Measurements from ENCODE around the gene SMYD1. TPM values are rescaled to one million over a fixed set of nuclear protein-coding genes. Genes with fewer than 3 reads are reported as not detected.

Gene SMYD1
- polyA plus RNA-seq, 1 donor from 2014 or later = not detected

DNA sequence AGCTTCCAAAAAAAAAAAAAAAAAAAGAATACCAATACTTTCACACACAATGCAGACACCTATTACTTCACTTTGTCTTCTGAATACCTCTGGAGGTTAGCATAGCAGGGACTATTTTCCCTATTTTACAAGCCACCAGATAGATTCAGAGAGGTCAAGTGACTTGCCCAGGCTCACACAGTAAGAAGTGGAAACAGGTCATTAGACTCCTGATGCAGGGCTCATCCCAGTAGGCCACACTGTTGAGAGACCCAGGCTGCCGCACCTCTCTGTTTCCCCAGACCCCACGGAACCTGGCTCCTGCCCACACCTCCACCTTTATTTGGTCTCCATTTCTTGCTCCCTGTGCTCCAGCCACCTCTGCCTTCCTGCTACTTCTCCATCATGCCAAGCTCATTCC, 19.4 kb downstream of the SMYD1 start:
- Histone ChIP-seq H3K9ac (ENCODE audit: low read length) (no peak overlapping the region), H3F3A (ENCODE audit: insufficient read depth, low read length, poor library complexity, severe bottlenecking) (no peaks in the 10 kb centered on the region), H3K4me2 (ENCODE audit: low read length) (no peak overlapping the region), H4K20me1 (ENCODE audit: insufficient read depth) (no peaks in the 10 kb centered on the region), H3K27ac (ENCODE audit: low read length) (no peak overlapping the region), H3K27me3 (ENCODE audit: insufficient read depth, low read depth, low read length) (no peaks in the 10 kb centered on the region), H3K4me3 (ENCODE audit: low read length) (no peak overlapping the region), H3K9me3 (ENCODE audit: low read length) (no peaks in the 10 kb centered on the region), H2AFZ (ENCODE audit: low read depth, low read length) (no peak overlapping the region), H3K36me3 (ENCODE audit: insufficient read depth, low read length) (no peaks in the 10 kb centered on the region), H3K9me2 (ENCODE audit: insufficient read depth, low read length) (no peaks in the 10 kb centered on the region), H3K79me2 (replicated peaks; ENCODE audit: insufficient read depth, low read length) (no peaks in the 10 kb centered on the region)
- TF ChIP-seq SMC3 (conservative IDR thresholded peaks at IDR 0.05; ENCODE audit: poor library complexity) = no peak
- TF ChIP-seq EZH2 (IDR thresholded peaks at IDR 0.05; ENCODE audit: borderline replicate concordance, insufficient read depth, low read length, poor library complexity, severe bottlenecking) = no peak
- TF ChIP-seq TAF1 (IDR thresholded peaks at IDR 0.05; ENCODE audit: low read depth) = no peak
- TF ChIP-seq EP300 (conservative IDR thresholded peaks at IDR 0.05; ENCODE audit: poor library complexity, severe bottlenecking) = no peak
- no peak for TF ChIP-seq POLR2AphosphoS5 (IDR thresholded peaks at IDR 0.05)
- no peak for TF ChIP-seq MXI1 (conservative IDR thresholded peaks at IDR 0.05; ENCODE audit: poor library complexity, severe bottlenecking)
- TF ChIP-seq, protein P1, sequence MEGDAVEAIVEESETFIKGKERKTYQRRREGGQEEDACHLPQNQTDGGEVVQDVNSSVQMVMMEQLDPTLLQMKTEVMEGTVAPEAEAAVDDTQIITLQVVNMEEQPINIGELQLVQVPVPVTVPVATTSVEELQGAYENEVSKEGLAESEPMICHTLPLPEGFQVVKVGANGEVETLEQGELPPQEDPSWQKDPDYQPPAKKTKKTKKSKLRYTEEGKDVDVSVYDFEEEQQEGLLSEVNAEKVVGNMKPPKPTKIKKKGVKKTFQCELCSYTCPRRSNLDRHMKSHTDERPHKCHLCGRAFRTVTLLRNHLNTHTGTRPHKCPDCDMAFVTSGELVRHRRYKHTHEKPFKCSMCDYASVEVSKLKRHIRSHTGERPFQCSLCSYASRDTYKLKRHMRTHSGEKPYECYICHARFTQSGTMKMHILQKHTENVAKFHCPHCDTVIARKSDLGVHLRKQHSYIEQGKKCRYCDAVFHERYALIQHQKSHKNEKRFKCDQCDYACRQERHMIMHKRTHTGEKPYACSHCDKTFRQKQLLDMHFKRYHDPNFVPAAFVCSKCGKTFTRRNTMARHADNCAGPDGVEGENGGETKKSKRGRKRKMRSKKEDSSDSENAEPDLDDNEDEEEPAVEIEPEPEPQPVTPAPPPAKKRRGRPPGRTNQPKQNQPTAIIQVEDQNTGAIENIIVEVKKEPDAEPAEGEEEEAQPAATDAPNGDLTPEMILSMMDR (IDR thresholded peaks at IDR 0.05; ENCODE audit: poor library complexity, severe bottlenecking) = no peak
- TF ChIP-seq RAD21 (conservative IDR thresholded peaks at IDR 0.05) = no peak
- TF ChIP-seq, protein P2, sequence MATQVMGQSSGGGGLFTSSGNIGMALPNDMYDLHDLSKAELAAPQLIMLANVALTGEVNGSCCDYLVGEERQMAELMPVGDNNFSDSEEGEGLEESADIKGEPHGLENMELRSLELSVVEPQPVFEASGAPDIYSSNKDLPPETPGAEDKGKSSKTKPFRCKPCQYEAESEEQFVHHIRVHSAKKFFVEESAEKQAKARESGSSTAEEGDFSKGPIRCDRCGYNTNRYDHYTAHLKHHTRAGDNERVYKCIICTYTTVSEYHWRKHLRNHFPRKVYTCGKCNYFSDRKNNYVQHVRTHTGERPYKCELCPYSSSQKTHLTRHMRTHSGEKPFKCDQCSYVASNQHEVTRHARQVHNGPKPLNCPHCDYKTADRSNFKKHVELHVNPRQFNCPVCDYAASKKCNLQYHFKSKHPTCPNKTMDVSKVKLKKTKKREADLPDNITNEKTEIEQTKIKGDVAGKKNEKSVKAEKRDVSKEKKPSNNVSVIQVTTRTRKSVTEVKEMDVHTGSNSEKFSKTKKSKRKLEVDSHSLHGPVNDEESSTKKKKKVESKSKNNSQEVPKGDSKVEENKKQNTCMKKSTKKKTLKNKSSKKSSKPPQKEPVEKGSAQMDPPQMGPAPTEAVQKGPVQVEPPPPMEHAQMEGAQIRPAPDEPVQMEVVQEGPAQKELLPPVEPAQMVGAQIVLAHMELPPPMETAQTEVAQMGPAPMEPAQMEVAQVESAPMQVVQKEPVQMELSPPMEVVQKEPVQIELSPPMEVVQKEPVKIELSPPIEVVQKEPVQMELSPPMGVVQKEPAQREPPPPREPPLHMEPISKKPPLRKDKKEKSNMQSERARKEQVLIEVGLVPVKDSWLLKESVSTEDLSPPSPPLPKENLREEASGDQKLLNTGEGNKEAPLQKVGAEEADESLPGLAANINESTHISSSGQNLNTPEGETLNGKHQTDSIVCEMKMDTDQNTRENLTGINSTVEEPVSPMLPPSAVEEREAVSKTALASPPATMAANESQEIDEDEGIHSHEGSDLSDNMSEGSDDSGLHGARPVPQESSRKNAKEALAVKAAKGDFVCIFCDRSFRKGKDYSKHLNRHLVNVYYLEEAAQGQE (IDR thresholded peaks at IDR 0.05; ENCODE audit: borderline replicate concordance) = no peak

DNA sequence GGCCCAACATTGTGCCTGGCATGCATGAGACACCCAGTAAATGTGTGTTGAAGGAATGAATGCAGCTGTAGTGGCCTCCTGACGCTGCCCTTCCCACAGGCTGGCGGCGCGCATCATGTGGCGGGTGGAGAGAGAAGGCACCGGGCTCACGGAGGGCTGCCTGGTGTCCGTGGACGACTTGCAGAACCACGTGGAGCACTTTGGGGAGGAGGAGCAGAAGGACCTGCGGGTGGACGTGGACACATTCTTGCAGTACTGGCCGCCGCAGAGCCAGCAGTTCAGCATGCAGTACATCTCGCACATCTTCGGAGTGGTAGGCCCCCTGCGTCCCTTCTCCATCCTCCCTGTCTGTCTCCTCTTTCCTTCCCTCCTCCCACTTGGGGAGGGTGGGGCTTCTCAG, 20.1 kb downstream of the SMYD1 start:
- Histone ChIP-seq H3K4me3 (ENCODE audit: low read length) (no peak overlapping the region), H3K36me3 (ENCODE audit: insufficient read depth, low read length) (no peaks in the 10 kb centered on the region), H4K20me1 (ENCODE audit: insufficient read depth) (no peaks in the 10 kb centered on the region), H3K79me2 (replicated peaks; ENCODE audit: insufficient read depth, low read length) (no peaks in the 10 kb centered on the region), H3F3A (ENCODE audit: insufficient read depth, low read length, poor library complexity, severe bottlenecking) (no peaks in the 10 kb centered on the region), H3K27me3 (ENCODE audit: insufficient read depth, low read depth, low read length) (no peaks in the 10 kb centered on the region), H3K27ac (ENCODE audit: low read length) (no peak overlapping the region), H3K9ac (ENCODE audit: low read length) (no peak overlapping the region), H3K9me2 (ENCODE audit: insufficient read depth, low read length) (no peaks in the 10 kb centered on the region), H3K4me2 (ENCODE audit: low read length) (no peak overlapping the region), H2AFZ (ENCODE audit: low read depth, low read length) (no peak overlapping the region), H3K9me3 (ENCODE audit: low read length) (no peaks in the 10 kb centered on the region)
- no peak for TF ChIP-seq POLR2AphosphoS5 (IDR thresholded peaks at IDR 0.05)
- no peak for TF ChIP-seq TAF1 (IDR thresholded peaks at IDR 0.05; ENCODE audit: low read depth)
- TF ChIP-seq EZH2 (IDR thresholded peaks at IDR 0.05; ENCODE audit: borderline replicate concordance, insufficient read depth, low read length, poor library complexity, severe bottlenecking) = no peak
- TF ChIP-seq MXI1 (conservative IDR thresholded peaks at IDR 0.05; ENCODE audit: poor library complexity, severe bottlenecking) = no peak
- TF ChIP-seq, protein P2 (IDR thresholded peaks at IDR 0.05; ENCODE audit: borderline replicate concordance) = no peak
- no peak for TF ChIP-seq EP300 (conservative IDR thresholded peaks at IDR 0.05; ENCODE audit: poor library complexity, severe bottlenecking)
- no peak for TF ChIP-seq RAD21 (conservative IDR thresholded peaks at IDR 0.05)
- TF ChIP-seq SMC3 (conservative IDR thresholded peaks at IDR 0.05; ENCODE audit: poor library complexity) = no peak
- TF ChIP-seq, protein P1 (IDR thresholded peaks at IDR 0.05; ENCODE audit: poor library complexity, severe bottlenecking) = no peak

All from neural cell (in vitro differentiated cells).